ENCODE data around the gene AFF3. TPM values are rescaled to one million over a fixed set of nuclear protein-coding genes. Genes with fewer than 3 reads are reported as not detected.

The AFF3 gene
- total and polyA plus RNA-seq, 2 of the 13 experiments (the other 11 are each of a cell fraction or from before 2014, with no cell fraction given), result not detected

DNA sequence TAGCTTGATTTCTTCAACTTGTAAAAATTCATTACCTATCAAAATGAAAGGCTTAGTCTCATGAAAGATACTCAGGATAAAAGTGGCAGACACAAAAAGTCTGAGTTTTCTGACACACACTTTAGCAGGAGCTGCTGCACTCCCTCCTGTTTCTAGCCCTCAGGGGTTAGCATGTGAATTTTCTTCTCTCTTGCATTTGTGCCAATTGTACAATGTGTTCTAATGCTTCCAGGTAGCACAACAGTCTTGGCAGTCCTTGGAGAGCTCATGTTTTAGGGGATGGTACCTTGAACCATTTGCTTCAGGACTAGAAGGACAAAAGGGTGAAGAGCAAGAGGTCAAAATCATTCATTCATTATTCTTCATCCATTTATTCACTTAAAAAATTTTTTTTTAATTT lies 316.8 kb downstream of the AFF3 start:
- no peaks in the 10 kb centered on the region for H3K9me3 ChIP-seq (ENCODE audit: low read length)
- intact Hi-C loops (cut with micrococcal nuclease; ENCODE audit: unreplicated experiment), result no loop called here
- in situ Hi-C loops (cut with HindIII; ENCODE audit: extremely low pct_ligation_motif_present, low pct_unique_long_range_greater_than_20kb), result loop anchor here (10.0 kb wide), 1 partner anchor 271 kb away; no protein-coding TSS in a partner anchor
- no peaks in the 10 kb centered on the region for H3K4me1 ChIP-seq (ENCODE audit: insufficient read depth, low read length)
- TF ChIP-seq SNRNP70 (IDR thresholded peaks at IDR 0.05; ENCODE audit: low read depth, low read length) (no peak), SRSF1 (optimal IDR thresholded peaks at IDR 0.05; ENCODE audit: low read depth, low read length) (no peak), GTF2F1 (IDR thresholded peaks at IDR 0.05; ENCODE audit: low read length) (no peak), ZNF432 (CRISPR knock-in tag; IDR thresholded peaks at IDR 0.05; ENCODE audit: borderline replicate concordance) (no peak)
- TF ChIP-seq, protein P1, sequence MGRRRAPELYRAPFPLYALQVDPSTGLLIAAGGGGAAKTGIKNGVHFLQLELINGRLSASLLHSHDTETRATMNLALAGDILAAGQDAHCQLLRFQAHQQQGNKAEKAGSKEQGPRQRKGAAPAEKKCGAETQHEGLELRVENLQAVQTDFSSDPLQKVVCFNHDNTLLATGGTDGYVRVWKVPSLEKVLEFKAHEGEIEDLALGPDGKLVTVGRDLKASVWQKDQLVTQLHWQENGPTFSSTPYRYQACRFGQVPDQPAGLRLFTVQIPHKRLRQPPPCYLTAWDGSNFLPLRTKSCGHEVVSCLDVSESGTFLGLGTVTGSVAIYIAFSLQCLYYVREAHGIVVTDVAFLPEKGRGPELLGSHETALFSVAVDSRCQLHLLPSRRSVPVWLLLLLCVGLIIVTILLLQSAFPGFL (CRISPR knock-in tag; IDR thresholded peaks at IDR 0.05), result no peak
- TF ChIP-seq, protein P2, sequence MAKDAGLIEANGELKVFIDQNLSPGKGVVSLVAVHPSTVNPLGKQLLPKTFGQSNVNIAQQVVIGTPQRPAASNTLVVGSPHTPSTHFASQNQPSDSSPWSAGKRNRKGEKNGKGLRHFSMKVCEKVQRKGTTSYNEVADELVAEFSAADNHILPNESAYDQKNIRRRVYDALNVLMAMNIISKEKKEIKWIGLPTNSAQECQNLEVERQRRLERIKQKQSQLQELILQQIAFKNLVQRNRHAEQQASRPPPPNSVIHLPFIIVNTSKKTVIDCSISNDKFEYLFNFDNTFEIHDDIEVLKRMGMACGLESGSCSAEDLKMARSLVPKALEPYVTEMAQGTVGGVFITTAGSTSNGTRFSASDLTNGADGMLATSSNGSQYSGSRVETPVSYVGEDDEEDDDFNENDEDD (CRISPR knock-in tag; IDR thresholded peaks at IDR 0.05; ENCODE audit: borderline replicate concordance), result no peak
- CTCF ChIA-PET (ENCODE audit: low intra/inter-chr PET ratio, low total read pairs), result no interaction called here
- no TSS peak for BruUV-seq (replicated peaks)
- H3K27ac ChIP-seq (ENCODE audit: extremely low read length, insufficient read depth, low read length), result no peak overlapping the region
- ATAC-seq (no peak), FAIRE-seq (no peak), DNase-seq (ENCODE audit: low spot score) (no peak)
- H3K4me3 ChIP-seq (replicated peaks in 1 of 3; ENCODE audit: insufficient read depth in 1 of 3, low read depth in 2 of 3, low read length in 3 of 3), result no peak overlapping the region
- POLR2A ChIA-PET, result no interaction called here
- no peaks in the 10 kb centered on the region for H3K79me2 ChIP-seq (ENCODE audit: insufficient read depth, low read length)
- no peak overlapping the region for H3K9ac ChIP-seq (ENCODE audit: insufficient read depth, low read depth, low read length)
- no peaks in the 10 kb centered on the region; a peak in 2 of 5 replicates for H3K27me3 ChIP-seq (ENCODE audit: control insufficient read depth in 1 of 2, insufficient read depth in 2 of 2, low read length in 2 of 2)
- H3K36me3 ChIP-seq (replicated peaks in 1 of 2; ENCODE audit: control insufficient read depth in 1 of 2, insufficient read depth in 2 of 2, low read length in 2 of 2), result no peaks in the 10 kb centered on the region
- H3K4me2 ChIP-seq (ENCODE audit: low read depth, low read length), result no peak overlapping the region
- H2AFZ ChIP-seq (ENCODE audit: low read length), result no peak overlapping the region
- H4K20me1 ChIP-seq (ENCODE audit: insufficient read depth, low read length), result no peaks in the 10 kb centered on the region

DNA sequence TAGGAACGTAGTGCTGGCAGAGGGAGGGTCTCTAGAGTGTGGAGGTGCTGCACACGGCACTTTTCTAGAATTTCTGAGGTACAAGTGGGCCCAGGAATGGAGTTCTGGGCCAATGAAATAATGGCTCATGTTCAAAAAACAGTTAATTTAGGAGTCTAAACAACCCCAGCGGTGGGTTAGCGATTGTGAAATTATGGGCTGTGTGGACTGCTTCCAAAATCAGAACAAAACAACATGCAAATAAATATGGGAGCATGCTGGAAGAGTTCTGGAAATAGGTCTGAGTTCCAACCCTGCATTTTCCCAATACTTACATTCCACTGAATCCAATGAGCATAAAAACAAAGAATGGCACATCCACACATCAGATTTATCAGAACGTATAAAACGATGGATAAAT lies 317.6 kb downstream of the AFF3 start:
- Histone ChIP-seq H3K4me2 (ENCODE audit: low read depth, low read length) (no peak overlapping the region), H3K9ac (ENCODE audit: insufficient read depth, low read depth, low read length) (no peak overlapping the region), H3K9me3 (ENCODE audit: low read length) (no peaks in the 10 kb centered on the region), H3K27ac (ENCODE audit: extremely low read length, insufficient read depth, low read length) (no peak overlapping the region), H3K27me3 (ENCODE audit: control insufficient read depth in 1 of 2, insufficient read depth in 2 of 2, low read length in 2 of 2) (no peaks in the 10 kb centered on the region; a peak in 2 of 5 replicates), H3K79me2 (ENCODE audit: insufficient read depth, low read length) (no peaks in the 10 kb centered on the region), H4K20me1 (ENCODE audit: insufficient read depth, low read length) (no peaks in the 10 kb centered on the region), H3K36me3 (replicated peaks in 1 of 2; ENCODE audit: control insufficient read depth in 1 of 2, insufficient read depth in 2 of 2, low read length in 2 of 2) (no peaks in the 10 kb centered on the region), H3K4me3 (replicated peaks in 1 of 3; ENCODE audit: insufficient read depth in 1 of 3, low read depth in 2 of 3, low read length in 3 of 3) (no peak overlapping the region), H3K4me1 (ENCODE audit: insufficient read depth, low read length) (no peaks in the 10 kb centered on the region), H2AFZ (ENCODE audit: low read length) (no peak overlapping the region)
- intact Hi-C loops (cut with micrococcal nuclease; ENCODE audit: unreplicated experiment) (no loop called here), in situ Hi-C loops (cut with HindIII; ENCODE audit: extremely low pct_ligation_motif_present, low pct_unique_long_range_greater_than_20kb) (loop anchor here (10.0 kb wide), 1 partner anchor 270 kb away; no protein-coding TSS in a partner anchor)
- no peak for FAIRE-seq
- DNase-seq (ENCODE audit: low spot score), result no peak
- ATAC-seq, result no peak
- ChIA-PET POLR2A (no interaction called here), CTCF (ENCODE audit: low intra/inter-chr PET ratio, low total read pairs) (no interaction called here)
- BruUV-seq (replicated peaks), result no TSS peak
- WGBS (ENCODE audit: low lambda C conversion rate), result 23% methylated on average over 6 of the region's 6 CpGs
- TF ChIP-seq ZNF101 (CRISPR knock-in tag; IDR thresholded peaks at IDR 0.05; ENCODE audit: borderline replicate concordance, low read depth) (no peak), HNRNPH1 (optimal IDR thresholded peaks at IDR 0.05; ENCODE audit: low read depth, low read length) (no peak), ZNF558 (CRISPR knock-in tag; IDR thresholded peaks at IDR 0.05; ENCODE audit: borderline replicate concordance) (no peak), ZMYM4 (CRISPR knock-in tag; IDR thresholded peaks at IDR 0.05) (no peak)
- TF ChIP-seq, protein P3, sequence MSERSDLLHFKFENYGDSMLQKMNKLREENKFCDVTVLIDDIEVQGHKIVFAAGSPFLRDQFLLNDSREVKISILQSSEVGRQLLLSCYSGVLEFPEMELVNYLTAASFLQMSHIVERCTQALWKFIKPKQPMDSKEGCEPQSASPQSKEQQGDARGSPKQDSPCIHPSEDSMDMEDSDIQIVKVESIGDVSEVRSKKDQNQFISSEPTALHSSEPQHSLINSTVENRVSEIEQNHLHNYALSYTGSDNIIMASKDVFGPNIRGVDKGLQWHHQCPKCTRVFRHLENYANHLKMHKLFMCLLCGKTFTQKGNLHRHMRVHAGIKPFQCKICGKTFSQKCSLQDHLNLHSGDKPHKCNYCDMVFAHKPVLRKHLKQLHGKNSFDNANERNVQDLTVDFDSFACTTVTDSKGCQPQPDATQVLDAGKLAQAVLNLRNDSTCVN (CRISPR knock-in tag; IDR thresholded peaks at IDR 0.05; ENCODE audit: borderline replicate concordance), result no peak
- TF ChIP-seq, protein P4, sequence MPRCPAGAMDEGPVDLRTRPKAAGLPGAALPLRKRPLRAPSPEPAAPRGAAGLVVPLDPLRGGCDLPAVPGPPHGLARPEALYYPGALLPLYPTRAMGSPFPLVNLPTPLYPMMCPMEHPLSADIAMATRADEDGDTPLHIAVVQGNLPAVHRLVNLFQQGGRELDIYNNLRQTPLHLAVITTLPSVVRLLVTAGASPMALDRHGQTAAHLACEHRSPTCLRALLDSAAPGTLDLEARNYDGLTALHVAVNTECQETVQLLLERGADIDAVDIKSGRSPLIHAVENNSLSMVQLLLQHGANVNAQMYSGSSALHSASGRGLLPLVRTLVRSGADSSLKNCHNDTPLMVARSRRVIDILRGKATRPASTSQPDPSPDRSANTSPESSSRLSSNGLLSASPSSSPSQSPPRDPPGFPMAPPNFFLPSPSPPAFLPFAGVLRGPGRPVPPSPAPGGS (CRISPR knock-in tag; IDR thresholded peaks at IDR 0.05), result no peak
- TF ChIP-seq, protein P5, sequence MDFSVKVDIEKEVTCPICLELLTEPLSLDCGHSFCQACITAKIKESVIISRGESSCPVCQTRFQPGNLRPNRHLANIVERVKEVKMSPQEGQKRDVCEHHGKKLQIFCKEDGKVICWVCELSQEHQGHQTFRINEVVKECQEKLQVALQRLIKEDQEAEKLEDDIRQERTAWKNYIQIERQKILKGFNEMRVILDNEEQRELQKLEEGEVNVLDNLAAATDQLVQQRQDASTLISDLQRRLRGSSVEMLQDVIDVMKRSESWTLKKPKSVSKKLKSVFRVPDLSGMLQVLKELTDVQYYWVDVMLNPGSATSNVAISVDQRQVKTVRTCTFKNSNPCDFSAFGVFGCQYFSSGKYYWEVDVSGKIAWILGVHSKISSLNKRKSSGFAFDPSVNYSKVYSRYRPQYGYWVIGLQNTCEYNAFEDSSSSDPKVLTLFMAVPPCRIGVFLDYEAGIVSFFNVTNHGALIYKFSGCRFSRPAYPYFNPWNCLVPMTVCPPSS (IDR thresholded peaks at IDR 0.05), result no peak

All from HepG2 (cell line).